HepG2 (cell line): Measurements from ENCODE around the gene SETD1B. TPM values are rescaled to one million over a fixed set of nuclear protein-coding genes. Genes with fewer than 3 reads are reported as not detected.

ENCODE experiments used
- BCL6 ChIP-seq: IDR thresholded peaks from 2 replicates; pipeline ENCODE4 v1.6.1; 2016; ENCODE audit warnings: missing genetic modification reagents, missing compliant biosample characterization
- KDM1A ChIP-seq: IDR thresholded peaks from 2 replicates; pipeline ENCODE4 v1.6.1; 2016; ENCODE audit warnings: missing compliant biosample characterization
- MED1 ChIP-seq: sonication (generic); formaldehyde crosslinking; IDR thresholded peaks from 2 replicates; pipeline ENCODE4 v1.4.0; 2020; ENCODE audit warnings: missing genetic modification reagents
- PHF8 ChIP-seq: sonication (generic); formaldehyde crosslinking; IDR thresholded peaks from 2 replicates; pipeline ENCODE4 v1.5.0; 2020; ENCODE audit warnings: missing genetic modification reagents
- TIGD3 ChIP-seq: sonication (generic); formaldehyde crosslinking; IDR thresholded peaks from 2 replicates; pipeline ENCODE4 v1.5.1; 2020; ENCODE audit warnings: mild to moderate bottlenecking, missing genetic modification reagents, borderline replicate concordance
- ZKSCAN8 ChIP-seq: IDR thresholded peaks from 2 replicates; pipeline ENCODE4 v1.6.1; 2016; ENCODE audit warnings: borderline replicate concordance, missing genetic modification reagents, missing compliant biosample characterization
- ZNF17 ChIP-seq: sonication (generic); formaldehyde crosslinking; IDR thresholded peaks from 2 replicates; pipeline ENCODE4 v1.5.0; 2020; ENCODE audit warnings: mild to moderate bottlenecking, missing genetic modification reagents
- ZNF556 ChIP-seq: sonication (generic); formaldehyde crosslinking; IDR thresholded peaks from 2 replicates; pipeline ENCODE4 v1.4.0; 2020; ENCODE audit warnings: mild to moderate bottlenecking, missing genetic modification reagents, borderline replicate concordance
- ZNF567 ChIP-seq: sonication (generic); formaldehyde crosslinking; IDR thresholded peaks from 2 replicates; pipeline ENCODE4 v1.8.1; 2023; ENCODE audit warnings: mild to moderate bottlenecking, missing genetic modification reagents, borderline replicate concordance
- ZNF574 ChIP-seq: sonication (generic); formaldehyde crosslinking; IDR thresholded peaks from 2 replicates; pipeline ENCODE4 v1.4.0; 2020; ENCODE audit warnings: missing genetic modification reagents
- ZNF780A ChIP-seq: sonication (generic); formaldehyde crosslinking; IDR thresholded peaks from 2 replicates; pipeline ENCODE4 v1.8.0; 2022; ENCODE audit warnings: mild to moderate bottlenecking, missing genetic modification reagents, moderate library complexity
- polyA plus RNA-seq, 8 experiments: library from polyadenylated mRNA; depleted of rRNA in 3 of 8; stranded (reverse) in 7 of 8; unstranded in 1 of 8; fragments of >200 nt; fragmentation: Illumina TruSeq in 4 of 8; extraction: Trizol in 4 of 8; gene quantifications; 2 replicates each; pipeline versions ENCODE4 v1.2.1 to v1.2.3, GENCODE V29; 2011 to 2016; ENCODE audit warnings: low read depth in 4 of 8, missing spikeins in 1 of 8, mixed read lengths in 1 of 8; ENCODE audit not compliant: insufficient read depth in 1 of 8
- total RNA-seq, 5 experiments: library from RNA; depleted of rRNA; stranded (reverse); fragments of >200 nt; fragmentation: Illumina TruSeq; extraction: Trizol; gene quantifications; 2 replicates each; pipeline ENCODE4 v1.2.3, GENCODE V29; 2016; ENCODE audit warnings: low read depth in 1 of 5
- TF ChIP-seq, protein P1 (sequence below): sonication (generic); formaldehyde crosslinking; IDR thresholded peaks from 2 replicates; pipeline ENCODE4 v1.4.0; 2020; ENCODE audit warnings: missing genetic modification reagents, borderline replicate concordance
- TF ChIP-seq, protein P2 (sequence below): fragments of 450-650 bp; IDR thresholded peaks from 2 replicates; pipeline ENCODE4 v1.6.1; 2016

The SETD1B gene
- total and polyA plus RNA-seq, 2 of the 13 experiments (the other 11 are each of a cell fraction or from before 2014, with no cell fraction given), result 1.1 to 1.4 TPM

DNA sequence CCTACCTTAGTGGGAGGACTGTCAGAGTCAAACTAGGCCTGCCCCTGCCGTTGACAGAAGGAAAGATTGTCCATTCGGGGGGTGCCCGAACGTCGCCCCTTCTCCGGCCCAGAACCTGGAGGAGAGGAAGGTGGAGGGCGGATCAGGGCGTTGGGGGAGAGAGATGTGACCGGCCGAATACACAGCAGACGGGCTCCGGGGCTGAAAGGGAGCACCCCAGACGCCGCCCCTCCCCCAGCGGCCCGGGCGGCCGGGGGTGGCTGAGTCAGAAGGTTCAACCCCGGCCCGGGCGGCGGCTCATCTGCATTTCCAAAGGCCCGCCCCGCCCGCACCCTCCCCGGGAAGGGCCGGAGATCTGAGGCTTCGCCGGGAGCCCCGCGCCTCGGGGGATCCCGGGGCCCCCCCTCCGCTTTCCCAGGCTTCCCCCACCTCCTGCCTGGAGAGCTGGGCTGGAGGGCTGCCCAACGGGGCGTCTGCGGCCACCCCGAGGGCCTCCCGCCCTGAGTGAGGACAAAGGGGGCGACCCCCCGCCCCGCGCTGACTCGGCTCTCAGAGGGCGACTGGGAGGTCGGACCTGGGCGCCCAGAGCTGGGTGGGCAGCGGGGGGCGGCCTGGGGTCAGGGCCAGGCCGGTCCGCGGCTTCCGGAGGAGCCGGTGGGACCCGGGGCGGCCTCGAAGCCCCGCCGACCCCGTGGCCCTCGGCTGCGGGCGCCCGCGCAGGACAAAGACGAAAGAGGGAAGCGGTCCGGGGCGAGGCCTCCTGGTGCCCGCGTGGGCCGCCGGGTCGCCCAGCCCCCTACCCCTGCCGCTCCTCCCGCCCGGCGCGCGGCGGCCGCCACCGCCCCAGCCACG is 3.7 kb upstream of the SETD1B start (continued):
- TF ChIP-seq KDM1A (no peak), TIGD3 (CRISPR knock-in tag) (no peak), ZNF17 (CRISPR knock-in tag) (no peak), ZNF567 (CRISPR knock-in tag) (no peak), ZNF556 (CRISPR knock-in tag) (0 out of 2 replicates have a peak, but pooled peaks have one; percentile 34), MED1 (CRISPR knock-in tag) (peak; percentile 71), PHF8 (peak; percentile 36), BCL6 (CRISPR knock-in tag) (peak; percentile 78), ZNF780A (CRISPR knock-in tag) (no peak), ZKSCAN8 (CRISPR knock-in tag) (no peak), ZNF574 (no peak; the same call in 1 of the 2 replicates)
- TF ChIP-seq, protein P1, sequence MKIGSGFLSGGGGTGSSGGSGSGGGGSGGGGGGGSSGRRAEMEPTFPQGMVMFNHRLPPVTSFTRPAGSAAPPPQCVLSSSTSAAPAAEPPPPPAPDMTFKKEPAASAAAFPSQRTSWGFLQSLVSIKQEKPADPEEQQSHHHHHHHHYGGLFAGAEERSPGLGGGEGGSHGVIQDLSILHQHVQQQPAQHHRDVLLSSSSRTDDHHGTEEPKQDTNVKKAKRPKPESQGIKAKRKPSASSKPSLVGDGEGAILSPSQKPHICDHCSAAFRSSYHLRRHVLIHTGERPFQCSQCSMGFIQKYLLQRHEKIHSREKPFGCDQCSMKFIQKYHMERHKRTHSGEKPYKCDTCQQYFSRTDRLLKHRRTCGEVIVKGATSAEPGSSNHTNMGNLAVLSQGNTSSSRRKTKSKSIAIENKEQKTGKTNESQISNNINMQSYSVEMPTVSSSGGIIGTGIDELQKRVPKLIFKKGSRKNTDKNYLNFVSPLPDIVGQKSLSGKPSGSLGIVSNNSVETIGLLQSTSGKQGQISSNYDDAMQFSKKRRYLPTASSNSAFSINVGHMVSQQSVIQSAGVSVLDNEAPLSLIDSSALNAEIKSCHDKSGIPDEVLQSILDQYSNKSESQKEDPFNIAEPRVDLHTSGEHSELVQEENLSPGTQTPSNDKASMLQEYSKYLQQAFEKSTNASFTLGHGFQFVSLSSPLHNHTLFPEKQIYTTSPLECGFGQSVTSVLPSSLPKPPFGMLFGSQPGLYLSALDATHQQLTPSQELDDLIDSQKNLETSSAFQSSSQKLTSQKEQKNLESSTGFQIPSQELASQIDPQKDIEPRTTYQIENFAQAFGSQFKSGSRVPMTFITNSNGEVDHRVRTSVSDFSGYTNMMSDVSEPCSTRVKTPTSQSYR (CRISPR knock-in tag), result peak; percentile 92
- TF ChIP-seq, protein P2, sequence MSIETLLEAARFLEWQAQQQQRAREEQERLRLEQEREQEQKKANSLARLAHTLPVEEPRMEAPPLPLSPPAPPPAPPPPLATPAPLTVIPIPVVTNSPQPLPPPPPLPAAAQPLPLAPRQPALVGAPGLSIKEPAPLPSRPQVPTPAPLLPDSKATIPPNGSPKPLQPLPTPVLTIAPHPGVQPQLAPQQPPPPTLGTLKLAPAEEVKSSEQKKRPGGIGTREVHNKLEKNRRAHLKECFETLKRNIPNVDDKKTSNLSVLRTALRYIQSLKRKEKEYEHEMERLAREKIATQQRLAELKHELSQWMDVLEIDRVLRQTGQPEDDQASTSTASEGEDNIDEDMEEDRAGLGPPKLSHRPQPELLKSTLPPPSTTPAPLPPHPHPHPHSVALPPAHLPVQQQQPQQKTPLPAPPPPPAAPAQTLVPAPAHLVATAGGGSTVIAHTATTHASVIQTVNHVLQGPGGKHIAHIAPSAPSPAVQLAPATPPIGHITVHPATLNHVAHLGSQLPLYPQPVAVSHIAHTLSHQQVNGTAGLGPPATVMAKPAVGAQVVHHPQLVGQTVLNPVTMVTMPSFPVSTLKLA, result no peak
